Measurements from ENCODE around the gene TBC1D12. TPM values are rescaled to one million over a fixed set of nuclear protein-coding genes. Genes with fewer than 3 reads are reported as not detected.
"Not testable (repeated sequence)": the region's sequence is repeated elsewhere in the genome, so short reads cannot be mapped to it uniquely, and the experiment has no call there.

TBC1D12 gene
- total and polyA plus RNA-seq, 8 donors = 4.1 to 9.2 (median 5.5) TPM

- ATAC-seq (no peak), DNase-seq (no peak), FAIRE-seq (no peak)
- Histone ChIP-seq H3K27me3 (no peaks in the 10 kb centered on the region), H3K27ac (no peak overlapping the region), H3K4me1 (no peaks in the 10 kb centered on the region), H3K36me3 (peaks cover 0 to 4% (median 0%) of the 10 kb centered on the region in 3 donors), H3K9me3 (no peaks in the 10 kb centered on the region), H3K4me3 (no peak overlapping the region)
- intact Hi-C loops (cut with DNase I) = no loop called here
- no peak for TF ChIP-seq CTCF (IDR thresholded peaks at IDR 0.05)
- 94 to 98% methylated on average over 1 of the region's 1 CpG for WGBS, 2 donors
Measured at GRCh38 chr10:94533027-94533426, 130.7 kb downstream of the TBC1D12 start.

GRCh38 chr10:94542282-94542681 is 139.9 kb downstream of the TBC1D12 start:
- H3K4me3 ChIP-seq; H3K27ac ChIP-seq; H3K9me3 ChIP-seq; H3K36me3 ChIP-seq; H3K4me1 ChIP-seq; DNase-seq; ATAC-seq; FAIRE-seq; intact Hi-C loops (cut with DNase I); H3K27me3 ChIP-seq: not testable (repeated sequence)
- 40 to 41% methylated on average over 2 of the region's 2 CpGs for WGBS, 2 donors

- FAIRE-seq (no peak), ATAC-seq (peak; percentile 93 to 97 (median 96)), DNase-seq (peak; percentile 85 to 92 (median 88))
- no peaks in the 10 kb centered on the region for H3K36me3 ChIP-seq
- peaks cover 3 to 8% (median 4%) of the 10 kb centered on the region in 3 donors for H3K4me1 ChIP-seq
- H3K27ac ChIP-seq = peak within 1 kb of the TSS in 3 of 4 donors; percentile 8 to 78 (median 73)
- intact Hi-C loops (cut with DNase I) = no loop called here
- no peak for TF ChIP-seq CTCF (IDR thresholded peaks at IDR 0.05)
- H3K4me3 ChIP-seq = peak within 1 kb of the TSS; percentile 60 to 95 (median 74)
- no peaks in the 10 kb centered on the region for H3K9me3 ChIP-seq
- 0% methylated on average over 48 of the region's 48 CpGs for WGBS, 2 donors
- no peaks in the 10 kb centered on the region for H3K27me3 ChIP-seq
Measured at GRCh38 chr10:94545391-94546048, 143.2 kb downstream of the TBC1D12 start, which contains the start of gene HELLS. HELLS (plus strand) TSS chr10:94545788; CDS start chr10:94545922, 134 bp downstream.

- H3K27me3 ChIP-seq = no peaks in the 10 kb centered on the region
- peak in 3 of 4 donors; percentile 40 to 49 (median 41) for ATAC-seq
- peaks cover 3 to 8% (median 4%) of the 10 kb centered on the region in 3 donors for H3K4me1 ChIP-seq
- DNase-seq = no peak
- peak overlapping the region; percentile 60 to 95 (median 74) for H3K4me3 ChIP-seq
- intact Hi-C loops (cut with DNase I) = no loop called here
- WGBS, 2 donors = 1% methylated on average over 25 of the region's 25 CpGs
- FAIRE-seq = no peak
- H3K36me3 ChIP-seq = no peaks in the 10 kb centered on the region
- no peak overlapping the region for H3K27ac ChIP-seq
- H3K9me3 ChIP-seq = no peaks in the 10 kb centered on the region
- no peak for TF ChIP-seq CTCF (IDR thresholded peaks at IDR 0.05)
Measured at GRCh38 chr10:94546049-94546900, 143.9 kb downstream of the TBC1D12 start.

- no peak for DNase-seq
- no peak overlapping the region for H3K4me3 ChIP-seq
- intact Hi-C loops (cut with DNase I) = no loop called here
- no peak for TF ChIP-seq CTCF (IDR thresholded peaks at IDR 0.05)
- H3K36me3 ChIP-seq = no peaks in the 10 kb centered on the region
- H3K9me3 ChIP-seq = no peaks in the 10 kb centered on the region
- no peaks in the 10 kb centered on the region for H3K27me3 ChIP-seq
- WGBS, 2 donors = 39% methylated on average over 1 of the region's 1 CpG
- FAIRE-seq = no peak
- H3K27ac ChIP-seq = no peak overlapping the region
- ATAC-seq = no peak
- peaks cover 3 to 8% (median 4%) of the 10 kb centered on the region in 3 donors for H3K4me1 ChIP-seq
Measured at GRCh38 chr10:94546901-94547185, 144.5 kb downstream of the TBC1D12 start.
